Activated CD8-positive, alpha-beta T cell treated with anti-CD3 and anti-CD28 coated beads, Interleukin-2, amount 10 ng/mL, durations not matched to agents 7 days and 5 days (primary cell): ENCODE results near the gene ANKS1A. TPM values are rescaled to one million over a fixed set of nuclear protein-coding genes. Genes with fewer than 3 reads are reported as not detected.

ENCODE experiments used
- ATAC-seq: fragments of 150-1000 bp; cut with Tn5 transposase; one replicate; pipeline ENCODE4 v1.10.0; 2021; ENCODE audit warnings: moderate library complexity
- CTCF ChIA-PET: fragments of 350-600 bp; sonication (Branson Sonifier 250); formaldehyde crosslinking; loops from one replicate; lab custom pipeline; 2021; ENCODE audit warnings: antibody characterized with exemption; lab: Charles Lee
- POLR2A ChIA-PET: fragments of 350-600 bp; sonication (Branson Sonifier 250); formaldehyde crosslinking; loops from one replicate; lab custom pipeline; 2021; ENCODE audit warnings: antibody characterized with exemption; lab: Charles Lee
- DNase-seq: peaks from one replicate; pipeline ENCODE4 v3.0.0-alpha.2; 2020
- H3K27ac Mint-ChIP-seq: one replicate; pipeline ENCODE4 v1.8.0; 2021; ENCODE audit warnings: mild to moderate bottlenecking, mixed read lengths
- H3K27me3 Mint-ChIP-seq: one replicate; pipeline ENCODE4 v1.8.0; 2021; ENCODE audit warnings: low read depth, mixed read lengths
- H3K36me3 Mint-ChIP-seq: one replicate; pipeline ENCODE4 v1.8.0; 2021; ENCODE audit warnings: low read depth, mixed read lengths
- H3K4me1 Mint-ChIP-seq: one replicate; pipeline ENCODE4 v1.8.0; 2021; ENCODE audit warnings: low read depth, mixed read lengths
- H3K4me3 Mint-ChIP-seq: one replicate; pipeline ENCODE4 v1.8.0; 2021; ENCODE audit warnings: mild to moderate bottlenecking, mixed read lengths
- H3K9me3 Mint-ChIP-seq: one replicate; pipeline ENCODE4 v1.8.0; 2022; ENCODE audit warnings: mixed read lengths; ENCODE audit not compliant: insufficient read depth
- total RNA-seq, 2 experiments: library from RNA; stranded (reverse); gene quantifications; one replicate each; pipeline ENCODE4 v1.2.3, GENCODE V29; 2021

The ANKS1A gene
- total RNA-seq, 2 experiments from 2014 or later, result 5.3 to 5.8 TPM

DNA sequence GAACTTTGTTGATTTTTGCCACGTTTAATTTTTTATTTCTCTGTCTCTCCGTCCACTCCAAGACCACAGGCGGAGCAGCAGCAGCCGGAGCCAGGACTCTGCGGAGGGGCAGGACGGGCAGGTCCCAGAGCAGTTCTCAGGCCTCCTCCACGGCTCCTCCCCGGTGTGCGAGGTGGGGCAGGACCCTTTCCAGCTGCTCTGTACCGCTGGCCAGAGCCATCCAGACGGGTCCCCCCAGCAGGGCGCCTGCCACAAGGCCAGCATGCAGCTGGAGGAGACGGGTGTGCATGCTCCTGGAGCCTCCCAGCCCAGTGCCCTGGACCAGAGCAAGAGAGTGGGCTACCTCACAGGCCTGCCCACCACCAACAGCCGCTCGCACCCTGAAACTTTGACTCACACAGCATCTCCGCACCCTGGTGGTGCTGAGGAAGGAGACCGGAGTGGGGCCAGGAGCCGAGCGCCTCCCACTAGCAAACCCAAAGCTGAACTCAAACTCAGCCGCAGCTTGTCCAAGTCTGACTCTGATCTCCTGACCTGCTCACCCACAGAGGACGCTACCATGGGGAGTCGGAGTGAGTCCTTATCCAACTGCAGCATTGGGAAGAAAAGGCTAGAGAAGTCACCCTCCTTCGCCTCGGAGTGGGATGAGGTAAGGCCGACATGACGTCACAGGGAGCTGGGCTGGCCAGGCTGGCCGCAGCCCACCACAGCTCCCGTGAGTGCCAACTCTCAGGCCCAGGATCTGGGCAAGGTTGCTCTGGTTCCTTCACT, 128.5 kb downstream of the ANKS1A start:
- ATAC-seq, result no peak
- Mint-ChIP-seq H3K27ac (no peak overlapping the region), H3K4me3 (no peak overlapping the region), H3K4me1 (no peaks in the 10 kb centered on the region), H3K9me3 (no peaks in the 10 kb centered on the region), H3K36me3 (no peaks in the 10 kb centered on the region), H3K27me3 (no peaks in the 10 kb centered on the region)
- no peak for DNase-seq
- POLR2A ChIA-PET, result no interaction called here
- CTCF ChIA-PET, result no interaction called here

- ChIA-PET POLR2A (no interaction called here), CTCF (no interaction called here)
- no peaks in the 10 kb centered on the region for H3K36me3 Mint-ChIP-seq
- no peaks in the 10 kb centered on the region for H3K9me3 Mint-ChIP-seq
- H3K27ac Mint-ChIP-seq, result no peak overlapping the region
- no peak for ATAC-seq
- no peak overlapping the region for H3K4me3 Mint-ChIP-seq
- no peaks in the 10 kb centered on the region for H3K4me1 Mint-ChIP-seq
- DNase-seq, result no peak
- H3K27me3 Mint-ChIP-seq, result no peaks in the 10 kb centered on the region
Measured at GRCh38 chr6:35018182-35018519, 129.1 kb downstream of the ANKS1A start.

DNA sequence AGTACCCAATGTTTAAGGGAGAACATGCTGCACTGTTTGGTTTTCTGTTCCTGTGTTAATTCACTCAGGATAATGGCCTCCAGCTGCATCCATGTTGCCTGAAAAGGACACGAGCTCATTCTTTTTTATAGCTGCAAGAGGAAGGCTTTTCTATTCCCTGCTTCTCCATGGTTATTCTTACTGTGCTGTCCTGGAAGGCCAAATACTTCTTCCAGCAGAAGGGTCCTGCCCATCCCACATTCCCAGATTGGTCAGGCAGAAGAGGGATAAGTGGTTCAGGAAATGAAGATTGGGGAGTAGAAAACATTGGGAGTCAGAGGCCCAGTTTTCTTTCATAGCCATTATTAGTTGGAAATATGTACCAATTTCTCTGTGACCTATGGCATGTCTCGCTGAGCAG, 129.7 kb downstream of the ANKS1A start:
- Mint-ChIP-seq H3K36me3 (no peaks in the 10 kb centered on the region), H3K9me3 (no peaks in the 10 kb centered on the region), H3K27ac (no peak overlapping the region), H3K4me3 (no peak overlapping the region), H3K4me1 (no peaks in the 10 kb centered on the region), H3K27me3 (no peaks in the 10 kb centered on the region)
- ATAC-seq, result no peak
- DNase-seq, result no peak
- ChIA-PET POLR2A (no interaction called here), CTCF (no interaction called here)

DNA sequence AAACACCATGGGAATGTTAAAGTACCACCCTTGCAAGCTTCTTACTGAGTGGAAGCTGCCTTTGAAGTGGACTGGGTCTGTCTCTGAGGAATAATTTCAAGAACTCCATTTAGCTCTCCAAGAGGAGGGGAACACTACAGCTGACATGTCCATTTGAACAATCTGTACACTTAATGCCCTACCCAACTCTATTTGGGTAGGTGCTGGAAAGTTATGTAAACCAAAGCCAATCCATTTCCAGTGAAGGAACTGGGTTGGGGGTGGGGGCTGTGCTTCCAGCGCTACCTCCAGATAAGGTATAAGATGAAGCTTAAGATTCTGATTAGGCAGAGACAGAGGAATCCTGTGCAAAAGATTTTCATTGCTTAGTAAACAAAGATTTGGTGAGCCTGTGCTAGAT, 130.1 kb downstream of the ANKS1A start:
- no peaks in the 10 kb centered on the region for H3K4me1 Mint-ChIP-seq
- H3K36me3 Mint-ChIP-seq, result no peaks in the 10 kb centered on the region
- no peak overlapping the region for H3K27ac Mint-ChIP-seq
- no peaks in the 10 kb centered on the region for H3K9me3 Mint-ChIP-seq
- H3K4me3 Mint-ChIP-seq, result no peak overlapping the region
- ATAC-seq (no peak), DNase-seq (no peak)
- POLR2A ChIA-PET, result no interaction called here
- no peaks in the 10 kb centered on the region for H3K27me3 Mint-ChIP-seq
- CTCF ChIA-PET, result no interaction called here

DNA sequence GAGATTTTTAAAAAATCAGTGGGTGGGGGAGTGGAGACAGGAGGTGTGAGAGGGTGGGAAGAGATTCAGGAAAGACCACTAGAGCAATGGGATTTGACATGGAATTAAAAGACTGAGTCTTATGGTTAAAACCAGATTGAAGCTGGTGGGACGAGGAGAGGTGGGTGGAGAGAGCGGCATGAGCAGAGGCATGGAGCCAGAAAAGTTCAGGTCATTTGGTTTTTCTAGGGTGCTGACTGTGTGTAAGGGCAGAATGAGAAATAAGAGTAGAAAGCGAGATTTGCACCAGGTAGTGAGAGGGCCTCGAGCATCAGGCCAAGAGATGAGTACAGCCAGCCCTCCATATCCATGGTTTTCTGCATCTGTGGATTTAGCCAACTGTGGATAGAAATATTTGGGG, 130.8 kb downstream of the ANKS1A start:
- ATAC-seq, result no peak
- Mint-ChIP-seq H3K27ac (no peak overlapping the region), H3K9me3 (no peaks in the 10 kb centered on the region), H3K36me3 (no peaks in the 10 kb centered on the region), H3K4me1 (no peaks in the 10 kb centered on the region), H3K4me3 (no peak overlapping the region), H3K27me3 (no peaks in the 10 kb centered on the region)
- ChIA-PET POLR2A (no interaction called here), CTCF (no interaction called here)
- no peak for DNase-seq

DNA sequence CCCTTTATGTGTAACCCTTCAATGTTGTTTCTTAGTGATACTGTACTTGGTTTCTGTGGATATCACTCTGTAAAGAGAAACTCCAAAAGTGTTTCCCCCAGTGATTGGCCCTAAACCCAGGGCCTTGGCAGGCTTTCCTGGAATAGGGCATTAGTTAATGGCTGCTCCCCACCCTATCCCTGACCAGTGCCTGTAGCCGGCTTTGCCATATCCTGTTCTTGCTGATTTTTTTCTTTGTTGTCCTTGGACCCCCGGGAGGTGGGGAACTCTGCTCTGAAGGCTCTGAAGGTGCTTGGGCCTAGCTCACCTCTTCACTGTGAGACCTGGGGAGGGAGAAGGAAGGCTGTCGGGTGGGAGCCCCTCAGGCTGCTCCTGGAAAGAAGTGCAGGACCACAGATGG, 131.9 kb downstream of the ANKS1A start:
- DNase-seq (no peak), ATAC-seq (no peak)
- Mint-ChIP-seq H3K4me3 (no peak overlapping the region), H3K4me1 (no peaks in the 10 kb centered on the region), H3K36me3 (no peaks in the 10 kb centered on the region), H3K27ac (no peak overlapping the region), H3K27me3 (no peaks in the 10 kb centered on the region), H3K9me3 (no peaks in the 10 kb centered on the region)
- ChIA-PET CTCF (interaction anchor here (0.6 kb wide), 1 partner anchor 118 kb away, joined by 3 read pairs; no protein-coding TSS in a partner anchor), POLR2A (no interaction called here)

DNA sequence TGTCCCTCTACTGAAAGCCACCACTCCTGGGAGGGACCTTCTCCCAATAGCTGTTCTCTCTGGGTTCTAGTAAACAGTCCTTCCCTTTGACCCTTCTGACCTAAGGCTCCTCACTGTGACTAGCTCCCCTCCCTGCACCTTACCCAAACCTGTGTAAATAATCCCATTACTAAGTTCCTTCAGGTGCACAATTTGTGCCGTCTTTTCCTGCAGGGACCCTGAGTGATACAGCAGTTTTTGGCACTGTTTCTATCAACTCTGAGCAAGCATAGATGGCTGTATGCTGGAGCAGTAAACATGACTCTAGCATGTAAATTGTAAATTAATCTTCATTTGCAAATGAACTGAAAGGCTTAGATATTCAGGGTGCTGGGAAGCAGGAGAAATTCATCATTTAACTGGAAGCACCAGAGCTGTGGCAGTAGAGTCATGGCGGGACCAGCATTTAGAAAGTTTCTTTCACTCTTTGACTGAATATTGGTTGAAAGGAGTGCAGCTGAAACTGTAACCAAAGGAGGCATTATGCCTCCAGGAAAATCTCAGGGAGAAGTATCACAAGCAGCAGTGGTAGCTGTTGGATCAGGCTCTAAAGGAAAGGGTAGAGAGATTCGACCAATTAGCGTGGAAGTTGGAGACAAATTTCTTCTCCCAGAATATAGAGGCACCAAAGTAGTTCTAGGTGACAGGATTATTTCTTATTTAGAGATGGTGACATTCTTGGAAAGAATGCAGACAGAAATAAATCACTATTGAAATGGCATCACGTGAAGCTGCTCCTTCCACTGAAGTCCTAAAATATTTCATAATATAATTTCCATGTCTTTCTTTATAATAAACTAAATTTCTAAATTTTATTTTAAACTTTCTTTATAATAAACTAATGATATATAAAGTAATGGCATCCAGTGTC, 134.3 kb downstream of the ANKS1A start:
- Mint-ChIP-seq H3K4me3 (no peak overlapping the region), H3K27ac (no peak overlapping the region), H3K9me3 (no peaks in the 10 kb centered on the region), H3K4me1 (no peaks in the 10 kb centered on the region), H3K27me3 (no peaks in the 10 kb centered on the region), H3K36me3 (no peaks in the 10 kb centered on the region)
- no peak for ATAC-seq
- ChIA-PET POLR2A (no interaction called here), CTCF (interaction anchor here (2.3 kb wide), 1 partner anchor 12 kb away, joined by 7 read pairs; no protein-coding TSS in a partner anchor)
- DNase-seq, result no peak

DNA sequence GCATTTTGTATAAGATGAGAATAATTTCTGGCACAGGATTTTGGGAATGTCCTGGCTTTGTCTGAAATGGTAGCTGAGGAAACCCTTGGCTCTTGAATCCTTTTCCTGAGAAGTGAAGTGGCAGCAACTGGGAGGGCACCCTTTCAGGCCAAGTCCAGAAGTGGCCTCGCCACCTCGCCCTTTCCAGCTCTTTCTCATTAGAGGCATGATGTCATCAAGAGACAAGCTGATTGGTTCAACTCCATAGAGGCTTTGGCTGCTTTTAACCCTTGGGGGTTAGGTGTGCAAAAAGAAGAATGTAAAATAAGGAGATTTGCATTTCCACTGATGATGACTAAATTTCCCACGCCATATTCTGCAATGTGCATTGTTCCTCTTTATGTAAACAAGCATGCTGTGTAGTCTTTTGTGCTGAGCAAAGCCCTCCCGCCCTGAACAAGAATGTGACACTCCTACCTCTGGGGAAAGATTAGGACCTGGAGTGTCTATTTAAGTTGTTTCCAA, 135.5 kb downstream of the ANKS1A start:
- ATAC-seq (no peak), DNase-seq (no peak)
- H3K9me3 Mint-ChIP-seq, result no peaks in the 10 kb centered on the region
- CTCF ChIA-PET, result interaction anchor here (1.0 to 2.3 kb wide), 2 partner anchors 13 to 122 kb away, joined by 3 to 7 read pairs; no protein-coding TSS in a partner anchor
- H3K36me3 Mint-ChIP-seq, result no peaks in the 10 kb centered on the region
- no peak overlapping the region for H3K27ac Mint-ChIP-seq
- POLR2A ChIA-PET, result no interaction called here
- H3K4me1 Mint-ChIP-seq, result no peaks in the 10 kb centered on the region
- no peaks in the 10 kb centered on the region for H3K27me3 Mint-ChIP-seq
- H3K4me3 Mint-ChIP-seq, result no peak overlapping the region

GRCh38 chr6:35025232-35026188, 136.5 kb downstream of the ANKS1A start:
- CTCF ChIA-PET, result interaction anchor here (1.0 to 1.5 kb wide), 2 partner anchors 114 to 121 kb away, joined by 3 to 5 read pairs; no protein-coding TSS in a partner anchor
- ATAC-seq, result no peak
- no peaks in the 10 kb centered on the region for H3K4me1 Mint-ChIP-seq
- H3K27me3 Mint-ChIP-seq, result no peaks in the 10 kb centered on the region
- POLR2A ChIA-PET, result no interaction called here
- H3K4me3 Mint-ChIP-seq, result no peak overlapping the region
- no peak for DNase-seq
- no peak overlapping the region for H3K27ac Mint-ChIP-seq
- H3K36me3 Mint-ChIP-seq, result no peaks in the 10 kb centered on the region
- H3K9me3 Mint-ChIP-seq, result no peaks in the 10 kb centered on the region

DNA sequence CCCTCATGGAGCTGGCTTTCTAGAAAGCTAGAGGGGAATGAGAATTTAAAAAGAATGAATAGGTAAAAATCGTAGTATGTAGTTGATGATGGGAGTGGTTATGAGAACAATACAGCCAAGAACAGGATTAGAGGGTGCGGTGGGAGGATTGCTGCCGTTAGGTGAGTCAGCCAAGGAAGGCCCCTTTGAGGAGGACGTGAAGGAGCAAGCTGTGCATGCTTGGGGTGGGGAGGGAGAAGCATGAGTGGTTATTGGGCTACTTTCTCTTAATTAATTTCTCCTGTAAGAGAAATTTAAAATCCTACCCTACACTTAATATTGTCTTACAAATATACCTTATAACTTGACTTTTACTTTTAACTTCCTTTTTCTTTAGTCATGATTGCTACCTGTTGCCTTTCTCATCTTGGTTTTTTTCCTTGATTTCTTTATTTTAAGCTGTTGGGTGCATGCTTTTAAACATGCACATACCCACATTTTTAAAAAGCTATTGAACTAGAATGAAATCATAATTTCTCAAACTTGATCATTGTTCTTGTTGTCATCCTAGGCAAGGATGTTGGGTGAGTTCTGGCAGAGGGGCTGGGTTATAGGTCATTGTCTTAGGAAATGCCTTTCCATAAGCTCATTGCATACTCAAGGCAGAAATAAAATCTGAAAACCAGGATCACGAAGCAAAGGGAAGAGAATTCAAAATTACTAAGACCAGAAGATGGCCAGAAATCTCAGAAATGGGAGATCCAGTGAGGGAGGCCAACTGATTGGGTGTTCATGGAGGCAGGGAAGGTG, 137.6 kb downstream of the ANKS1A start:
- no peaks in the 10 kb centered on the region for H3K36me3 Mint-ChIP-seq
- no peaks in the 10 kb centered on the region for H3K9me3 Mint-ChIP-seq
- no peak for DNase-seq
- H3K27me3 Mint-ChIP-seq, result no peaks in the 10 kb centered on the region
- no peak for ATAC-seq
- H3K4me1 Mint-ChIP-seq, result no peaks in the 10 kb centered on the region
- ChIA-PET CTCF (interaction anchor here (0.5 to 1.7 kb wide), 4 partner anchors 22 to 215 kb away, joined by 3 to 5 read pairs (median 4); no protein-coding TSS in a partner anchor), POLR2A (no interaction called here)
- H3K27ac Mint-ChIP-seq, result no peak overlapping the region
- H3K4me3 Mint-ChIP-seq, result no peak overlapping the region
